Measurements from ENCODE around the gene ST3GAL4.

The ST3GAL4 gene

DNA sequence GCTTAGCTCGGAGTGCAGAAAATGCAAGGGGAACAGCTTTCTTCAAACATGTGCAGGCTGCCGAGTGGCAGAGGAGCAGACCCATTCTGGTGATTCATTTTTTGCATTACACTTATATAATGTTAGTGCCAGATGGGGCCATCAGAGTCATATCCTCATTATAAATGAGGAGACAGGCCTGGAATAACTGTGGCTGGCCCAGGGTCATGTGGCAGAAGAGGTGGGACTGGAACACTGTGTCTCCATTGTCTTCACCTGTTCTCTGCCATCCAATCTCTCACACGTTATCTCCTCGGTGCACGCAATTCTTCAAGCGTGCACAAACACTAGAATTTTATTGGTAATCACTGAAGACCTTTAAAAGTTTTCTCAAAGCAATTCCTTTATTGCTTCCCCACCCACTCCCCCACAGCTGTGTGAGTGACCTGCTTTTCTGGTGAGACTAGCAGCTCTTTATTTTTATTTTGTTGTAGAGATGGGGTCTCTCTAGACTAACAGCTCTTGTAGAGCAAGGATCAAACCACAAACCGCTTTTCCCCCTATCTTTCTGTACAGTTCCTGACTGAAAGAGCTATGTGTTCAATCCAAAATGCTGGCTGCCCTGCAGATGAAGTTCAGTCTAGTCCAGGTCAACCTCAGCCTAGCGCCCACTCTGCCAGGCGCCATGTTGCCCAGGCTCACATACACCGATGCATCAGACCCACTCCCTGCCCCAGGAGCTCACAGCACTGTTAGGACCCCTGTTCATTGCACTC lies 75.3 kb downstream of the ST3GAL4 start:
- no peak for DNase-seq

- no peak for DNase-seq
These were observed 76.0 kb downstream of the ST3GAL4 start for GRCh38 chr11:126431401-126432064.

DNA sequence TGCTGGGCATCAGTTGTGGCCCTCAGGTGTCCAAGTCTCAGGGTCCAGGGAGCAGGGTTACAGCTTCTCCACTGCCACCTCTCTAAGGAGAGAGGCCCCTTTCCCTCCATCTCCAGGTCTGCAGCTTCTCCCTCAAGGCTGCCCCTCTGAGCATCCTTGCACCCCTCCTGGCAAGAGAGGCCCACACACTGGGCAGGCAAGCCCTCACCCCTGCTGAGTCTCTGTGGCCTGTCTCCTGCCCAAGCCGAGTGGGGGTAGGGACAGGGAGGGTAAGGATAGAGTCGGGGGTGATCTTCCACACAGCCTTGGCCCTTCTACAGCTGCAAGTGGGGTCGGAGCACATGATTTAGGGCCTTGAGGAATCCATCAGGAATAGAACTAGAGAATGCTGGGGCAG lies 76.6 kb downstream of the ST3GAL4 start:
- DNase-seq: no peak

- no peak for DNase-seq
These were observed 77.0 kb downstream of the ST3GAL4 start for GRCh38 chr11:126432525-126432924.

DNA sequence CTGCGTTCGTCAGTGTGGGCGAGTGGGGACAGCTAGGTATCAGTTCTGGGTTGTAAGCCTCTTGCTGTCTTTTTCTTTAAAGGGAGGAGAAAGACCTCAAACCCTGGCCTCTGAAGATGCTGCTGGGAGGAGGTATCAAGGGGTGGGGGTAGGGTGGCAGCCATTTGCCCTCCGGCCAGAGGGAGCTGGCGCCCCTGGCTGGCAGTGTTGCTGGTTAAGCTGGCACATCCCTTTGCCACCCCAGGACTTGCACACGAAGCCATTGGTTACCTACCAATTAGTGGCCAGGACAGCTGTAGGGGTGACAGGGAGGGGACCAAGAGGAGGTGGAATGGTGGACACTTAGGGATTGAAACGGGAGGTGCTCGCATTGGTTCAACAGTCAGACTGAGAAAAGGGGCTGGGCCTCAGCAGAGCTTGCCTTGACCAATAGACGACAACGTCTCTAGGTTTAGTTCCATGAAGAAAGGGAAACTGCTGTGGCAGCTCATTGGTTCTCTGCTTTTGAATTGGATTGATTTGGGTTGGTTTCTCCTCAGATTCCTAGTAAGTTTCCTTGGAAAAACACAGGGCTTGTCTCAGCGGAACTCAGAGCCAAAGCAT lies 77.9 kb downstream of the ST3GAL4 start:
- DNase-seq: no peak

DNA sequence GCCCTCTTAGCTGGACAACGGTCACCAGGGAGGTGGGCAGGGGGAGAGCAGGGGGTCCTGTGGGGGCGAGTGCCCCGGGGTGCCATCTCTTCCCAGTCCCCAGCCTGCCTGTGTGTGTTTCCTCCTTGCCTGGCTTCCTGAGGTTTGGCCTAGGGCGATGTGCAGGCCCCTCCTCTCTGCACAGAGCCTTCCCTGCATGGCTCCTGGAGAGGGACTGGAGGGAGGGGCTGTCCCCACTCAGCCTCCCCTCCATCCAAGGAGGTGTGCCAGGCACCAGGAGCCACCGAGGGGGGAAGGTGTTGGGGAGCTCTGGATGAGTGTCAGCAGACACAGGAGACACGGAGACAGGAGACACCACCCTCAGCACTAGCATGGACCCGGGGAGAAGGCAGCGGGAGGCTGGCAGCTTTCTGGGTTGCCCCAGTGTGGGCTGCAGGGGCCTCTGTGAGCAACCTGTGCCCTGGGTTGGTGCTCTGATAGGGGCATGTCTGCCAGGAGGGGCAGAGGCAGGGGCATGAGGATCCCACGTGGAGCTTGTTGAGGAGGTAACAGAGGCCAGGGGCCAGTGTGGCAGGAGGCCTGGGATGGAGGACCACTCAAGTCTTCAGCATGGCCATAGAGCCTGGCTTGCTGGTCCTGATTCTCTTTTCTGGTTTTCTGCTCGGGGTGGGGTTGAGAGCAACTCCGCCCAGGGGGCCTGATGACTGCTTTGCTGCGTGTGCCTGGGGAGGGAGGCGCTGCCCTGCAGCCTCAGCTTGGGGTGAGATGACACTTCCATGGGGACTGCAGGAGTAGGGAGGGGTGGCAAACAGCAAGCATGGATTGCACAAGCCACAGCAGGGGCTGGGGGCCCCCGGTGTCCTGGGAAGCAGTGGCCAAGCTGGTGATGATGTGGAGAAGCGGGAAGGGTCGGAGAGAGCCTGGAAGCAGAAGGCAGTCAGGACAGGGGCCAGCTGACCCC lies 78.8 kb downstream of the ST3GAL4 start:
- no peak for DNase-seq

DNA sequence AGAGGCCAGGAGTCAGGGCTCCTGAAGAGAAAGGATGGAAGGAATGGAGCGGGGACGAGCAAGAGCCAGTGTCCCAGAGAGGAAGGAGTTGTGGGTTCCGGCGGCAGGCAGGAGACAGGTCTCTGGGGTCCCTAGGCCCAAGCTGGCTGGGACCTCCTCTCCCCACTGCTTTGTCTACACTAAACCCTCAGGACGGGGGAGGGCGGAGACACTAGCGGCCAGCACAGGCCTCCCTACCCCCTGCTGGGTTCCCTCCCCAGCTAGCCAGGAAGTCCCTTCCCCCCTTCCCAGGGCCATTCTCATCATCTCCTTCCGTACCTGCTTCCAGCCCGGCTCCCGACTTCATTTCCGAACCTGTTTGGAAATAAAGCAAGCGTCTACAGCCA lies 79.5 kb downstream of the ST3GAL4 start:
- DNase-seq: no peak

DNA sequence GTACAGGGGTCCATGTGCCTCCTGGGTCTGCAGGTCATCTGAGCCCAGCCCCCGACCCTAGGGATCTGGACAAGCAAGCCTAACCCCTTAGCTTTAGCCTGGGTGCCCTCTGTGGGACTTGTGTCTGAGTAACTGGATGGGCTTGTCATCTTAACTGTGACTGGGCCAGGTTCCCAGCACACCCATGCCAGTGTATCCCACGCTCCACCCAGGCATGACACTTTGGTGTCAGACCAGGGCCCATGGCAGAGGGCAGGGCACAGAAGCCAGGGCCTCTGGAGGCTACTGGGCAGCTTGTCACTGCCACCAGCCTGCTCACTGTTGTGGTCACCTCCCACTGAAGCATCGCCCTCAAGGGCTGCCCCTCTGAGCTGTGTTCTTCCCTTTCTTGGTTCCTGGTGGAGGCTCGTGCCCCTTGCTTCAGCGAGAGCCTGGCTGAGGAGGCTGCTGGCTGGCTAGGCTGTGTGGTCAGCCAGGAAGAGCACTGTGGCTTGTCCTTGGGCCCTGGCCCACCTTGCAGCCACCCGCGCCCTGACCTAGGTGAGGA lies 80.8 kb downstream of the ST3GAL4 start:
- no peak for DNase-seq

- no peak for DNase-seq
These were observed 82.2 kb downstream of the ST3GAL4 start for GRCh38 chr11:126437731-126438130.

GRCh38 chr11:126438272-126438671 lies 82.8 kb downstream of the ST3GAL4 start:
- DNase-seq: no peak

GRCh38 chr11:126438691-126439090 lies 83.2 kb downstream of the ST3GAL4 start:
- no peak for DNase-seq

DNA sequence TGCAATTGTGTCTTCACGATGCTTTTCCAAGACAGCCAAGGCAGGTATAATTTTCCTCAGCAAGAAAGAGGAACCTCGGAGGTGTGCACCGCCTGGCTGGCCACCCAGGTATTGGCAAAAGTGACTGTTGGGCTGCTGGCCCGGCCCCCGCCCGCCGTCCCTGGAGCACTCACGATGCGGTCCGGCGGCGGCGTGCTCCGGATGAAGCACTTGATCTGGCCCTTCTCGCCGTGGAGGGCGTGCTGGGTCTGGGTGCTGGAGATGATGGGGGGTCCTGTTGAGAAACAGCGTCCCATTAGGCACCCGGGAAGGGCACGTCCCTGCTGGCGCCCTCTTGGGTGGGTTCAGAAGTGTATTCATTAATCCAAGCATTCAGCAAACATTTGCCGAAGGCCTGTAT lies 84.8 kb downstream of the ST3GAL4 start:
- DNase-seq: no peak

GRCh38 chr11:126440792-126441514 lies 85.5 kb downstream of the ST3GAL4 start:
- peak; percentile 65 for DNase-seq

- DNase-seq: no peak
These were observed 87.6 kb downstream of the ST3GAL4 start for GRCh38 chr11:126443120-126443519.

- DNase-seq: no peak
These were observed 88.6 kb downstream of the ST3GAL4 start for GRCh38 chr11:126444072-126444471.

GRCh38 chr11:126446581-126446980 lies 91.1 kb downstream of the ST3GAL4 start:
- DNase-seq: no peak

DNA sequence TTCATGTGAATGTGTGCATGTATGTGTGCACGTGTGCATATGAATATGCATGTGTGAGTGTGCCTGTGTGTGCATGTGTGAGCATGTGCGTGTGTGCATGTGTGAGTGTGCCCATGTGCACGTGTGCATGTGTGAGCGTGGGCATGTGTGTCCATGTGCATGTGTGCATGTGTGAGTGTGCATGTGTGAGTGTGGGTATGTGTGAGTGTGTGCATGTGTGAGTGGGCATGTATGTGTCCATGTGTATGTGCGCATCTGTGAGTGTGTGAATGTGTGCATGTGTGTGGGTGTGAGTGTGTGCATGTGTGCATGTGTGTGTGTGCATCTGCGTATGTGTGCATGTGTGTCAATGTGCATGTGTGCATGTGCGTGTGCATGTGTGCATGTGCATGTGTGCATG lies 94.7 kb downstream of the ST3GAL4 start:
- no peak for DNase-seq

DNA sequence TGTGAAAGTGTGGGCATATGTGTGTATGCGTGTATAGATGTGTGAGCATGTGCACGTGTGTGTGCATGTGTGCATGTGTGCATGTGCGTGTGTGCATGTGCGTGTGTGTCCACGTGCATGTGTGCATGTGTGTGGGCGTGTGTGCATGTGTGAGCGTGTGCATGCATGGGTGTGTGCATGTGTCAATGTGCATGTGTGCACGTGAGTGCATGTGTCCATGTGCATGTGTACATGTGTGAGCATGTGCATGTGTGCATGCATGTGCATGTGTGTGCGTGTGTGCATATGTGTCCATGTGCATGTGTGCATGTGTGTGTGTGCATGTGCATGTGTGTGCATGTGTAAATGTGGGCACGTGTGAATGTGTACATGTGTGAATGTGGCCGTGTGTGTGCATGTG lies 95.3 kb downstream of the ST3GAL4 start:
- no peak for DNase-seq

- DNase-seq: no peak
These were observed 95.8 kb downstream of the ST3GAL4 start for GRCh38 chr11:126451211-126451802.

DNA sequence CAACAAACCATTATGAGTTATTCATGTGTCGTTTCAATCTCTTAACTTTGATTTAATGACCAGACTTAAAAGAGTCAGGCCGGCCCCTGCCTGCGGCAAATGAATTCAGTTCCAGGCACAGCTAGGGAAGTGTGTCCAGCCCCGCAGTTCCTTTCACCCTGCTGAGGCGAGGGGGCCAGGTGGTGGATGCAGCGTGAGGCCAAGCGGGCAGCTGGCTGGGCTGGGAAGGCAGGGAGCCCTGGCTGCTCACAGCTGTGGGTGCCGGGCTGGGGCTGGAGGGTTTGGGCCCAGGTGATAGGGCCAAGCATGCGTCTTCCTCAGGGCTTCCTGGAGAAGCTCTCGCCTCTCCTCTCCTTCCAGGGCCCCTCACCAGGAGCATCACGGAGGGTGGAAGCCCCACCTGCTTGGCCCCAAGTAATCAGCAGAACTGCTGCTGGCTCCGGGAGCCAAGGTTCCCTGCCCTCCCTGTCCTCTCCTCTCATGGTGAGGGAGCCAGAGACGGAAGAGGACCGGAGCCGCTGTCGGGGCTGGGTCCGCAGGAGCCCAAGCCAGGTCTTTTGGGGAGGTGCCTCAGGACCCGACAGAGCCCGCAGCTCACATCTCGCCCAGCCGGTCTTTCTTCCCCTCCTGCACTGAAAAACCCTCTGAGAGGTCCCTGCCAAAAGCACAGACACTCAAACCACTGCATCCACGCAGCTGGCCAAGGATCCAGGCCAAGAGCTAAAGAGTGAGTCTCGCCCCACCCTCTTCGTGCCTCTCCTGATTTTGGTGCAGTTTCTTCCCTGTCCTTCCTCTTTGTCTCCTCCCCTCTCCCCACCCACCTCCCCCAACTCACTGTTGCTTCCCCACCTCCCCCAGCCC lies 97.0 kb downstream of the ST3GAL4 start:
- no peak for DNase-seq

GRCh38 chr11:126456089-126456488 lies 100.6 kb downstream of the ST3GAL4 start:
- no peak for DNase-seq
